HepG2 (cell line): ENCODE results near the gene TGM6.

Source experiments
- CBX5 ChIP-seq: sonication (generic); formaldehyde crosslinking; IDR thresholded peaks from 2 replicates; pipeline ENCODE4 v1.4.0; 2020; ENCODE audit warnings: missing genetic modification reagents, borderline replicate concordance
- CREB1 ChIP-seq, 2 experiments: fragments of 450-650 bp in 1 of 2; IDR thresholded peaks; 2 replicates each; pipeline ENCODE4 v1.6.1; 2016 to 2017; ENCODE audit warnings: control low read depth in 1 of 2, mild to moderate bottlenecking in 1 of 2, missing compliant biosample characterization in 1 of 2, missing genetic modification characterization in 1 of 2
- CTCF ChIP-seq: sonication (generic); formaldehyde crosslinking; IDR thresholded peaks from 2 replicates; pipeline ENCODE4 v1.5.0; 2020; ENCODE audit warnings: mild to moderate bottlenecking, missing genetic modification reagents, moderate library complexity
- FOXK2 ChIP-seq: fragments of 450-650 bp; IDR thresholded peaks from 2 replicates; pipeline ENCODE4 v1.6.1; 2016
- IRF1 ChIP-seq: sonication (generic); formaldehyde crosslinking; IDR thresholded peaks from 2 replicates; pipeline ENCODE4 v1.4.0; 2020; ENCODE audit warnings: low read depth, mild to moderate bottlenecking, missing genetic modification reagents
- JUNB ChIP-seq: sonication (generic); formaldehyde crosslinking; IDR thresholded peaks from 2 replicates; pipeline ENCODE4 v1.8.0; 2022; ENCODE audit warnings: missing genetic modification reagents, mild to moderate bottlenecking, borderline replicate concordance
- MYC ChIP-seq: sonication (generic); formaldehyde crosslinking; IDR thresholded peaks from 2 replicates; pipeline ENCODE4 v1.9.0; 2021; ENCODE audit warnings: missing genetic modification reagents, borderline replicate concordance
- NR2C2 ChIP-seq: sonication (generic); formaldehyde crosslinking; IDR thresholded peaks from 2 replicates; pipeline ENCODE4 v1.4.0; 2020; ENCODE audit warnings: missing genetic modification reagents, mild to moderate bottlenecking, moderate library complexity, borderline replicate concordance
- RFX3 ChIP-seq: IDR thresholded peaks from 2 replicates; pipeline ENCODE4 v1.6.1; 2016; ENCODE audit warnings: missing biosample characterization, missing genetic modification reagents
- SRY ChIP-seq: sonication (generic); formaldehyde crosslinking; IDR thresholded peaks from 2 replicates; pipeline ENCODE4 v1.8.0; 2022; ENCODE audit warnings: mild to moderate bottlenecking, missing genetic modification reagents

DNA sequence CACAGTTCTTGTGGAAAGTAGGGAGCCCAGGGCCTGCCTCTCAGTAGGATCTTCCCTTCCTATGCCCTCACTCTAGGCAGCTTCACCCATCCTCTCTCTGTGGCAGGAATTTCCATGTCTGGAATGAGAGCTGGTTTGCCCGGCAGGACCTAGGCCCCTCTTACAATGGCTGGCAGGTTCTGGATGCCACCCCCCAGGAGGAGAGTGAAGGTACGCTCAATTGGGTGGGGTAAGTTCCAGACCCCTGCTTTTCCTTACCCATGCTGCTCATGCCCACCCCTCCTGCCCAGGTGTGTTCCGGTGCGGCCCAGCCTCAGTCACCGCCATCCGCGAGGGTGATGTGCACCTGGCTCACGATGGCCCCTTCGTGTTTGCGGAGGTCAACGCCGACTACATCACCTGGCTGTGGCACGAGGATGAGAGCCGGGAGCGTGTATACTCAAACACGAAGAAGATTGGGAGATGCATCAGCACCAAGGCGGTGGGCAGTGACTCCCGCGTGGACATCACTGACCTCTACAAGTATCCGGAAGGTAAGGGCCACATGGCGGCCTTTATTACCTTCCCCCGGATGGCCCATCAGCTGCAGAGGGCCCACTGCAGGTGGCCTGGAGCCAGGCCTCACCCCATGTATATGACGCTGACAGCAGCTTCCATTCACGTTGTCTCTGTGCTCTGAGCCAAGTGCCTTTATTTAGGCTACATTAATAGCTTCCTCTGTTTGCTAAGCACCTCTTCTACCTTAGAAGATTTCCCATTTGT is 22.8 kb downstream of the TGM6 start:
- TF ChIP-seq JUNB (CRISPR knock-in tag) = no peak
- TF ChIP-seq IRF1 (CRISPR knock-in tag) = no peak
- no peak for TF ChIP-seq SRY (CRISPR knock-in tag)
- TF ChIP-seq FOXK2 = no peak
- TF ChIP-seq CTCF (CRISPR knock-in tag) = no peak
- TF ChIP-seq CREB1 (IDR thresholded peaks at IDR 0.05) = no peak
- TF ChIP-seq CREB1 (CRISPR knock-in tag; IDR thresholded peaks at IDR 0.05) = no peak
- TF ChIP-seq MYC (CRISPR knock-in tag) = no peak
- TF ChIP-seq CBX5 (CRISPR knock-in tag) = no peak
- TF ChIP-seq NR2C2 (CRISPR knock-in tag) = no peak
- TF ChIP-seq RFX3 (CRISPR knock-in tag) = no peak
